Skin of body (tissue), 2 donors: Measurements from ENCODE around the gene MEA1. TPM values are rescaled to one million over a fixed set of nuclear protein-coding genes. Genes with fewer than 3 reads are reported as not detected.

Experiments used
- DNase-seq: peaks from one replicate; lab custom pipeline; 2025; lab: John Stamatoyannopoulos, UW
- total RNA-seq: library from RNA; depleted of rRNA; stranded (reverse); fragments of >200 nt; gene quantifications from one replicate; pipeline ENCODE4 v1.2.3, GENCODE V29; 2014

MEA1 gene
- total RNA-seq, 1 donor from 2014 or later: 28.9 TPM

DNA sequence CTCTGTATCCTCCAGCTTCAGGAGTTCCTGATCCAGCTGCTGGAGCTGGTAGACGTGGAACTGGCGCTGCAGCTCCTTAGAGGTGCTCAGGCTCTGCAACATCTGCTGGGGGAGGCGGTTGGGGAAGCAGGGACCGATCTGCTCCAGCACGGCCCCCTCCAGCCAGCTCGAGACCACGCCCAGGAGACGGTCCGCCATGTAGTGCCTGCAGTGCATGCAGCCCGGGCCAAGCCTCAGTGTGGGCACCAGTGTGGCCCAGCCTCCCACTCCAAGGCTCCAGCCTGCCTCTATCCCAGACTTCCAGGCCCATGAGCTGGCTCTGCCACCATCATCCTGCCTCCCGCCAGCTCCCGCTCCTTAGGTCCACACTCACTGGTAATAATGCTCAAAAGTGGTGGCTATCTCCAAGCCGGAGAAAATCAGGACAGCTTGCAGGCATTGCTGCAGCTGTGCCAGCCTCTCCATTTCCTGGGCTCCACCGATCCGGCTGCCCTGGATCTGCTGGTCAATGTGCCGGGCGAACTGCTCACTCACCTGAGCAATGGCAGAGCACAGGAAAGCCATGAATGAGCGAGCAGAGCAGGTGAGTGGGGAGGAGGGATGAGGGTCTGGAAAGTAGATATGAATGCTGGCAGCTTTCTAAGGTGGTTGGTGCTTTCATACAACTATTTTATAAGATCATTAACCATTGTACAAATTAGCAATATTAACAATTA, 27.0 kb upstream of the MEA1 start:
- DNase-seq: no peak

DNA sequence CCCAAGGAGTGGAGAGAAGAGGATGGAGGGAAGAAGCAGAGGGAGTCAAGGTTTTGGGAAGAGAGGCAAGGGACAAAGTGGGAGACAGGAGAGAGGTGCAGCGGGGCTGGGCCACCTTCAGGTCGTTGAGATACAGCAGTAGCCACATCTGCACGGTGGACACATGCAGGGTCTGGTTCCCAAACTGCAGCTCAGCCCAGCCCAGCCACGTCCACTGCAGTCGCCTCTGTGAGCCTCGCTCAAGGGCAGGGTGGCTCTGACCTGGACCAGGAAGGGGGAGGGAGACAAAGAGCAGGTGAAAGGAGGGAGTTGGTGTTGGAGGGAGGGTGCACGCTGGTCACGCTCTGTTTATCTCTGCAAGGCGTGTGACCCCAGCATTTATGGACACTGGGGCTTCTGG, 25.0 kb upstream of the MEA1 start:
- no peak for DNase-seq

DNA sequence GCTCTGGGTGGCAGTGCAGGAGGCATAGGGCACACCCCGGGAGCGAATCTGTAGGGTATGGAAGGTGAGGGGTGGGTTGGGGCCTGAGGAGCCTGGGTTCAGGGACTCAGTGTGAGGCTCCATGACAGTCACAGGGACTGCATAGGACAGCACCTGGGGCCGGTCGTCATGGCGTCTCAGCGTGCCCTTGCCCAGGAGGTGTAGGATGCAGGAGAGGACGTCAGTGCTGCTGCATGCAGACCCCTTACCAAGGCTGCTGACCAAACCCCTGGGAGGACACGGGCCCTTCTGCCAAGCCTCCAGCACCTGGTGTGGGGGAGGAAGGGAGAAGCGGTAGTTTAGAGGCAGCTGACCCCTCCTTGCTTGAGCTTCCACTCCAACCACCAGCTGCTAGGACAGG, 24.0 kb upstream of the MEA1 start:
- no peak for DNase-seq

DNA sequence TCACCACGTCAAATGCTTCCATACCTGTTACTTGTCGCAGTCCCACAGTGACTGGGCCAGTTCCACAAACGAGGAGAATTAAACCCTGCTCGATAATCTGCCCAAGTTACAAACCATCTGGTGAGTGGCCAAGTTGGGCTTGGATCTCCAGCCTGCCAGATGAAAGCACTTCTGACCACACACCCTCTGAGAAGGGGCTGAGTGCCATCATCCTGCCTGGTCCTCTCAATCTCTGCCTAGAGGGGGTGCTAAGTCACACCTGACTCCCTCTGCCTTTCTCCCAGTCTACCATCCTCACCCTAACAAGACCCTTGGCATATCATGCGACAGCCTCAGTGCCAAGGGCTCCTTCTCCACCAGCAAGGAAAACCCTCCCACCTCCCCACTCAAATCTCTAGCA, 23.5 kb upstream of the MEA1 start:
- no peak for DNase-seq

DNA sequence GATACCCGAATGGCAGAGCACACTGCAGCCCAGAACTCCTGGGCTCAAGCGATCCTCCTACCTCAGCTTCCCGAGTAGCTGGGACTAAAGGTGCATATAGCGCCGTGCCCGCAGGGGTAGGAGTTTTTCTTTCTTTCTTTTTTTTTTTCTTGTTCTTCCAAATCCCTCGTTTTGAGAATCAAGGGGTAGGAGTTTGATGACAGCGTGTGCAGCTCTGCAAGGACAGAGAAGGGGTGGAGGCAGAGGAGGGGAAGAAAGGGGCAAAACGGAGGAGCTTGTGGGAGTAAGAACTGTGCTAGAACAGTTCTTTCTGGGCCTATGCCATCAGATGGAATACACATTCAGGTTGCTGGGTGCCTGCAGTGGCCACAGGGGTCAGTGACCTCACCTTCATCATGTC, 23.0 kb upstream of the MEA1 start:
- no peak for DNase-seq

DNA sequence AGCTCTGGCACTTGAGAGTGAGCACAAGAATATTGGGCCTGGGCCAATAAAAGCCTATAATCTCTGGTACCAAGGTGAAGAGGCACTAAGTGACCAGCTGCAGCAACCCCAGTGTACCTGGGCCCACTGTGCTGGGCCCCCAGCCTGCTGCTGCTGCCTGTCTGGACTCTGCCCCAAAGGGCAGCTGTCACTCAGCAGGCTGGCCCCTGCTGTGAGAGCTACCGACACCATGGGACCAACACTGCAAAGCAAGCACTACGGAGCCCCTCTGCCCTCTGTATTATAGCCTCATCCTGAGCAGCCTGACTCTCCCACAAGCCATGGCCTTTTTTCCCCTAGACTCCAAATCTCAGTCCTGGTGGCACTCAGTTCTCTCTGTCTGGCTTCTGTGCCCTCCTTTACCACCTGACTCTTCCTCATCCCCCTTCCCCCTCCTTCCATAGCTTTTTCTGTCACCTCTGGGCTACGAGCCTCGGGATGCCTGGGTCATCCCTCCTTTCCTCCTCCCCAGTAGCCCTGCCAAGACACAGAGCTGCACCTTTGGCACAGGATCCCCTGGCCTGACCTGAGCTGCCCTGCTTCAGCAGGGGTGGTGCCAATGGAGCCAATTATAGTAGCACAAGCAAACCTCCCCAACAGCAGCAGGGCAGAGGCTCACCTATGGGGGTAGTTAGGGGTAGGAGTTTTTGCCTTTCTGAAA, 21.9 kb upstream of the MEA1 start:
- no peak for DNase-seq

DNA sequence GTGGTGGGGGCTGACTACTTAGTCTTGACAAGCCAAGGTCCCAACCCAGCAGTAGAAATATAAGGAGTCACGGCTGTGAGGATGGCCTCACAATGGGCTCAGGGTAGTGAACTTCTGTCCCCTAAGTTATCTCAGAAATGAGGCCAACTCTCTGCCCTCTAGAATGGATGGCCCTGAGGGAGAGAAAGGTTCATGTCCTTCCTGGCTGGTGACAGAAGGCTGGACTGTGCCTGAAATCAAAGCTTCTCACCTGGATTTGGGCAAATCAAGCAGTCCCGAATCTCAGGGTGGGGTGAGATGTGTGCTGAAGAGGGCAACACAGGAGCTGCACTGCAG, 20.4 kb upstream of the MEA1 start:
- DNase-seq: no peak

DNA sequence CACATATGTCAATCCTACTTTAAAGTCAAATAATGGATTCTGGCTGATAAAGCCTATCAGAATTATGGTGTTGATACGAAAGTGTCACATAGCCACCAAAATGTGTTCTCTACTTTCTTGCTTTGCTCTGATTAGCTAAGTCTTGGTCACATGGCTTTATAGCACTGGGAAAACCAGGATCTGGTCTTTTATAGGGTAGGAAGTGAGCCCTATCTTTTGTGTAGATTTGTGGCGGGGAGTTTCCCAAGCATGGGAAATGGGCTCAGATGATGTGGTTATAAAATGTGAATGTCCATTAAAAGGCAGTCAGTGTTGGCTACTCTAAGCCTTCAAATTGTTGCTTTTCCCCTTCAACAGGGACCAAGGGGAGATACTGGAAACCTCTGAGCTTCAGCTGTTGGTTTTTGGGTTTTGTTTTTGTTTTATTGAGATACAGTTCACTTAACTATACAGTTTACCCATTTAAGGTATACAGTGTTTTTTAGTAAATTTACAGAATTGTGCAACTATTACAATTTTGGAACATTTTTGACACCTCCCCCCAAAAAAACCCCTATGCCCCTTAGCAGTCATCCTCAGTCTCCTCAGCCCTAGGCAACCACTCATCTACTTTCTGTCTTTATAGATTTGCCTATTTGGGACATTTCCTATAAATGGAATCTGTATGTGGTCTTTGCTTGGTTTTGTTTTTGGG, 19.9 kb upstream of the MEA1 start:
- no peak for DNase-seq

DNA sequence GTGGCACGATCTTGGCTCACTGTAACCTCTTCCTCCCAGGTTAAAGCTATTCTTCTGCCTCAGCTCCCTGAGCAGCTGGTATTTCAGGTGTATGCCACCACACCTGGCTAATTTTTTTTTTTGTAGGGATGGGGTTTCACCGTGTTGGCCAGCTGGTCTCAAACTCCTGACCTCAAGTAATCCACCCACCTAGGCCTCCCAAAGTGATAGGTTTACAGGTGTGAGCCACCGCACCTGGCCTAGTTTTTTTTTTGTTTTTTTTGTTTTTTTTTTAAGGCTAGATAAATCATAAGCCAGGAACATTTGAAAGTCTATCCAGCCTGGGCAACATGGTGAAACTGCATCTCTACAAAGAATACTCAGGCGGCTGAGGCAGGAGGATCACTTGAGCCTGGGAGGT, 18.6 kb upstream of the MEA1 start:
- DNase-seq: no peak

DNA sequence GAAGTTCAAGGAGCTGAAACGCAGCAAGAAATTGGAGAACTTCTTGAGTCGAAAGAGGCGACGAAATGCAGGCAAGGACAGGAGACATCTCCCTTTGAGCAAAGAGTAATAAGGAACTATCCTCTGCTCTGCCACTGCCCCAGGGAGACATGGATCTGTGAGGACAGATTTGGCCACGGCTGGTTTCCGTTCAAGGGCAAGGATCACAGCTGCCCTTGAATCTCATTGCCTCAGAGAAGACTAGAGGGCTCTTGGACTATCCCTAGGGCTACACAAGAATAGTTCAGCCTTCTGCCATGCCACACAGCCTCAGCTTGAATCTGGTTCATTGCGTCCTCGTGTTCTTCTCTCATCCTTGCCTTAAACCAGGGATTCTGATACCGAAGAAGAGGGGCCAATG, 15.4 kb upstream of the MEA1 start:
- DNase-seq: no peak

DNA sequence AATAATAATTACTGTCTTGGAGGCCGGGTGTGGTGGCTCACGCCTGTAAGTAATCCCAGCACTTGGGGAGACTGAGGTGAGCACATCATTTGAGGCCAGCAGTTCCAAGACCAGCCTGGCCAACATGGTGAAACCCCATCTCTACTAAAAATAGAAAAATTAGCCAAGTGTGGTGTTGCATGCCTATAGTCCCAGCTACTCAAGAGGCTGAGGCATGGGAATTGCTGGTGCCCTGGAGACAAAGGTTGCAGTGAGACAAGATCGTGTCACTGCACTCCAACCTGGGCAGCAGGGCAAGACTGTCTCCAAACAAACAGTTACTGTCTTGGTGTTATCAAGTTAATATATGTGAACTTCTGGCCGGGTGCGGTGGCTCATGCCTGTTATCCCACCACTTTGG, 12.6 kb upstream of the MEA1 start:
- DNase-seq: no peak

DNA sequence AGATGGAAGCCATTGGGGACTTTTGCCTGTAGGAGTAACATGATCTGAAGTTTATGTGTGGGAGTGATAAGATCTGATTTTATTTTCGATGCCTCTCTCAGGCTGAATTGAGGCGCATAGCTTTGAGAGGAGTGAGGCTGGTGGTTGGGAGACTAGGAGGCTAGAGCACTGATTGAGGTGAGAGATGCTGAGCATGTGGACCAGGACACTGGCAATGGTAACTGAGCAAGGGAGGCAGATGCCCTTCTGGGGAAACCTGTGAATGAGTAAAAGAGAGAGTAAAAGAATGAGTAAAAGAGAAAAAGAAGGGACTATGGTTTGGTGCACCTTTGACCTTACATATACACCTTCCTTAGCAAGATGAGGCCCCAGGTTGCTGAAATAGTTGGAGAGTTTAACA, 10.7 kb upstream of the MEA1 start:
- no peak for DNase-seq

DNA sequence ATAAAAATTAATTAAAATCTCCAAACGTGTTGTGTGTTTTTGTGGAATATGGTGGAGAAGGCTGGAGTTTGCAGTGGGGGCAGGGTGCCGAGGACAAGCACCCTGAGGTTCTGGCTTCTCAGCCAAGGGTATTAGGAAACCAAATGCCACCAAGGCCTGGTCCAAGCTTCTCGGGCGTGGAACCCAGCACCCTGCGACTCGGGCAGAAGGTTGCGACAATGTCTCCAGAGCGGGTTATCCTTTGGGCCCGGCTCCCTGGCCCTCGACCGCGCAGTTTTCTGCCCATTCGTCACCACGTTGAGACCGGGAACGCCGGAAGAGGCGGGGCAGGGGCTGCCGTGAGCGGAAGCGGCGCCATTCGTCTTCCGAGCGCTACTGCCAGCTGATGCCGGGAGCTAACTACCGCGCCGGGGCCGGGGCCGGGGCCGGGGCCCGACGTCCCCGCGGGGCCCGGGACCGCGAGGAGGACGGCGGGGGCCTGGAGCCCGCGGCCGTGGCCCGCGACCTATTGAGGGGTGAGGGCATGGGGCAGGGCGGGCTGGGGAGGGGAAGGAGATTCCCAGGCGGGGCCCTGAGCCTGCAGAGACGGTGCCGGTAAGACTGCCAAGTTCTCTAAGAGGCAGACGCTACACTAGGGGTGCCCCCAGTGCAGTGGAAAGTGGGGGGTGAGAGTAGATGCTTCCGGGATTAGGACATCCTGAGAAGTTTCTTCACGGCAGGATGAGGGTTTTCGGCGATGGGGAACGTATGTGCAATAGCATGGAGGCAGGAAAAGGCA, 7.7 kb upstream of the MEA1 start, which contains the start of gene RRP36:
TSS of gene RRP36 (plus strand) at position 354 of the 778 bp plus-strand sequence. CDS start at position 386, 32 bp downstream.
- peak; percentile 58 for DNase-seq

DNA sequence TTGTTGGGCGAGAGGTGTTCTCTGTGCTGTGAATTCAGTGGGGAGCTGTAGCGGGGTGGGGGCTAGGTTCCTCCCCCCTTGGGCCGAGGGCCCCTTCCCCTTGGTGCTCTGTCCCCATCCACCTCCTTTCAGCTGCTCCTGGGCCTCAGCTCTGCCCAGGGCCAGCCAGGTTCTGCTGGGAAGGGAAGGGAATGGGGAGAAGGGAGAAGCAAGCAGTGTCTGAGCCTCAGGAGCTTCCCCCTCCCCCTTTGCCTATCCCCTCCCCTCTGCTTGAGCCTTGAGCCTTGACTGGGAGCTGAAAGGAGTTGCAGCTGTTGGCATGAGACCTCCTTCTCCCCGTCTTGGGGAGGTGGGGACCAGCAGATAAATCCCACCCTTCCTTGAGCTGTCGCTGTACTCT, 7.1 kb upstream of the MEA1 start:
- no peak for DNase-seq

DNA sequence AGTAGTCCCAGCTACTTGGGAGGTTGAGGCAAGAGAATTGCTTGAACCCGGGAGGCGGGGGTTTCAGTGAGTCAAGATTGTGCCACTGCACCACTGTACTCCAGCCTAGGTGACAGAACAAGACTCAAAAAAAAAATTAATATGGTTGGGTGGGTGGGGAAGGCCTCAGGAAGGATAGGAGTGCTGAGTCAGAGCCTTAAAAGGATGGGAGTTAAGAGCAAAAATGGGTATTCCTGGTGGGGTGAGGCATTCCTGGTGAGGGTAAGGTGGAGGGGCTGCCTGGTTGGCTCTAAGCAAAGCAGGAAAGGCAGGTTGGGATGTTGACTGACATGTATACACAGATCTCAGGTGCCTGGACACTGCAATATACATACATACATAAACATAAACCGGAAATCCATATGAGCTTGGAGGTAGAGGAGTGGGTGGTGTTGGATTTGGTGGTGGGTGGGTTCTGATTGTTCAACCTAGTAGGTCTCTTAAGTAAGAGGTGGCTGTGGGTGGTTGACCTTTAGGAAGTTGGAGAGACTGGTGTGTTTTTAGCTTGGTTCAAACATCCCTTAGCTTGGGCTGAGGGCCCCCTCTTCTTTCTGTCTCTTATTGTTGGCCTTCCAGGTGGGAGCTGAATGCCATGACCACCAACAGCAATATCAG, 6.4 kb upstream of the MEA1 start:
- DNase-seq: no peak

DNA sequence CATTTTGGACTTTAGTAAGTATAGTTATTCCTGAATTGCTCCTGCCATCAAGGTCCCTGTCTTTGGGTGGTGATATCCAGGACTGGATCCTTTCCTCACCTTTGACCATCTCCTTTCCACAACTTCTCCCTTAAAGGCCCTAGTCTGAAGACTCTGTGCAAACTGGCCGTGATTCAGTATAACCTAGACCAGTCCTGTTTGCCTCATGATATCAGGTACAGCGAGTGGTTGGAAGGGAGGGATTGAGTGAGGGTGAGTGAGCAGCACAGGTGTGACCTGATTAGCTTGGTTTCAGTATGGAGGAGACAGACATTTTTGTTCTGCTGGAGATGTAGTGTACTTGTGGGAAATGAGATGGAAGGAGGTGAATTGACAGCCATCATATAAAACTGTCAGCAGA, 5.4 kb upstream of the MEA1 start:
- no peak for DNase-seq

DNA sequence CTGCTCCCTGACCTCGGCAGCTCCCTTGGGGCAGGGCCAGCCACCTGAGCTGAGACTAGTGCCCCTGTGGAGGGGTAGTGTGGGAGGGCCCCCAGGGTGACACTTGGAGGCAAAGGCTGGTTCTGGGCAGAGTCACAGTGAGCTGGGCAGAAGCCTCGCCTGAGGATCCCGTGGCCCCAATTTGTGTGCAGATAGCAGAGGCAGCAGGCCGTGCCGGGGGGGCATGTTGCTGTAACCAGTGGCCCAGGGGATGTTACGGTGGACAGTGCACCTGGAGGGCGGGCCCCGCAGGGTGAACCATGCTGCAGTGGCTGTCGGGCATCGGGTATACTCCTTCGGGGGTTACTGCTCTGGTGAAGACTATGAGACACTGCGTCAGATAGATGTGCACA, 3.2 kb upstream of the MEA1 start:
- DNase-seq: no peak

DNA sequence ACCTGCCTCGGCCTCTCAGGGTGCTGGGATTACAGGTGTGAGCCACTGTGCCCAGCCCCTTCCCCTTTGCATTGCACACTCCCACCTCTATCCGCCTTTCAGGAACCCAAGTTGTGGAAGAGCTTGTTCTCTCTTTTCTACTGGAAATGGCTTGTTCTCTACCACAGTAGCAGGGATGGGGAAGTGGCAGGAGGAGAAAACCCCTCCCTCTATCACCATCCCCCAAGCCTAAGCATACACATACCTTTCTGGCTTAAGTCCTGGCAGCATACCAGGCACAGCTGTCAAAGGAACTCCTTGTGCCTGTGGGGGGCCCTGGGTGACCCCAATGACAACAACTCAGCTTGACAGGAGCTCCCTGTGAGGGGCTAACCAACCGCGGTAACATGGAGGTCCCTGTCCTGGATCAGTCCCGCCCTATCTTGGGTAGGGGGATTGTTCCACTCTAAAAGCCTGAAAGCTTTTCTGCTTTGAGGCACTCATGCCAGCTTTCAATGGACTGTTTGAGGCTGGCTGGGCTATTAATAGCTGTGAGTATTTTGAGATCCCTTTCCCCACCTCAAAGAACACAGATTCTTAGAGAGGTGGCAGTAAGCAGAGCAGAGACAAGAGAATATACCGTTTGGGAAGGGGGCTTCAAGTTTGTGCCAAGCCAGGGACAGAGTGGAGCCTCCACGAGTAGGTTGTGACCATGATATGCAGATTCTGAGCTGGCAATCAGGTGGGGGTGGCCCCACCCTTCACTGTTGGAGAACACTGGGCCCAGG, 2.6 kb upstream of the MEA1 start:
- no peak for DNase-seq

DNA sequence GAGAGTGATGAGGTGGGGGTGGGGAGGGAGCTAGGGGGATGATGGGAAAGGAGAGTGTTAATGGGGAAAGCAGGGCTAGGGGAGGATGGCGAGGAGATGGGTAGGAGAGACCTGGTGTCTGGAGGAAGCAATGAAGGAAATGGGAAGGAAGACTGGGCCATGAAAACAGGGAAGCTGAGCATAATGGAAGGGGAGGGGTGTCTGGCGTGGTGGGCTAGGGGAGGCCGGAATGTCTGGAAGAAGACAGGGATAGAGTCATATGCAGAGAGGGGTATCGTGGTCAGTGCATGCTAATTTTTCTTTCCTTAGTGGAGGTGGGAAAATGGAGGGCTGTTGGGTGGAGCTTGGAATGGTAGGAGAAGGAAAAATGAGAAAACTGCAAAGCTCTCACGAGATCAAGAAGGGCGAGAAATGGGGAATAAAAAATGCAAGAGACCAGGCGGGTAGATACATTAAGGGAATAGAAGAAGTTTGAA, 726 bp upstream of the MEA1 start:
- DNase-seq: no peak

DNA sequence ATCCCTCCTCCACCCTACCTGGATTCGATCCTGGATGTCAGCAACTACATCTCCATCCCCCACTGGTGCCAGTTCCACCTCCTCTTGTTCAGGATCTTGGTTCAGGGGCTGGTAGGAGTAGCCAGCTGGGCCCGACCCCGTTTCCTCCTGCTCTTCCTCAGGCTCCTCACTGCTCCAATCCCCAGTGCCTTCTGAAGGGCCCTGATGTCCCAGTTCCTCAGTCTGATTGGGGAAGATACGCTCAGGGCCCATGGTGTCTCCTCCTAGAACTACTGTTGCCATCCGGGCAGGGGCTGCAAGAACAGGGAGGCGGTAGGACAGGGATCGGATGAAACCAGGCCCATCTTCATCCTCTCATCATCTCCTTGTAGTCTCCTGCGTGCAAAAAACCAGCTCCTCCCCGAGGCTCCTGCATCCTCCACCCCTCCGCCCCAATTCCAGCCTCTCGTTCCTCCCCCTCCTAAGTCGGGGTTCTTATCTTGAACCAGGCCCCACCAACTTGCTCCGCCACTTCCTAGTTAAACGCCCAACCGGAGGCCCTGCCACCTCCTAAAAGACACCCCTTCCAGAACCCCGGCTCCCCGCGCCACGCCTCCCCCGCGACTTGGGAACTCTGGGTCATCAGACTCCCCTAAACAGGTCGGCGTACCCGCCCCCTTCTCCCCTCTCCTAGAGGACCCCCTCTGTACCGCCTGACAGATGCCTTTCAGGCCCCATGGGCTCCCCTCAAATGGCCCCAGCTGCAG, 476 bp downstream of the MEA1 start:
- no peak for DNase-seq
